Right lobe of liver (tissue), 4 donors: Measurements from ENCODE around the gene RRP8.

Source experiments
- POLR2A ChIP-seq: fragments of 450-650 bp; IDR thresholded peaks from one replicate; pipeline ENCODE4 v1.6.1; 2017; ENCODE audit warnings: antibody characterized with exemption, mild to moderate bottlenecking
- TF ChIP-seq, protein P1 (sequence below), 4 donors: fragments of 200-600 bp in 3 of 4; fragments of 450-650 bp in 1 of 4; IDR thresholded peaks; one replicate each; pipeline versions ENCODE4 v1.5.1 to v1.8.0; 2016 to 2022; ENCODE audit warnings: antibody characterized with exemption in 4 of 4, mild to moderate bottlenecking in 2 of 4
- donor health status: DM: no; HTN: no; CAD: no.
- donor health status: DM: no; HTN: no; CAD: no.
- donor health status: DM: no; HTN: yes; CAD: no.

DNA sequence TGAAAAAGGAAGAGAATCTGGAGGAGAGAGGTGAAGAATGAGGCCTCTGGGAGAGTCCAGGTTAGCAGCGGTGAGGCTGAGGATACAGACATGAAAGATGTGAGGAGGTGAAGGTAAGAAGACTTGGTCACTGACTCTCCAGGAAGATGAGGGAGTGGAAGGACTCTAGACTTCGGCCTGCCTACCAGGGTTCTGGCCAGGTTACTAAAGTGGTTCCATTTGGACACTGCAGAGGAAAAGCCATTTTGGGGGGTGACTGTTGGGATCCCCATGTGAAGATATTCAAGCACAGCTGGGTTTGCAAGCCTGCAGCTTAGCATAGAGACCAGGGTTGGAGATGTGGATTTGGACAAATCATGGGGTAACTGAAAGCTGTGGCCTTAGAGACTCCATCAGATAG lies 44.4 kb upstream of the RRP8 start:
- TF ChIP-seq, protein P1, sequence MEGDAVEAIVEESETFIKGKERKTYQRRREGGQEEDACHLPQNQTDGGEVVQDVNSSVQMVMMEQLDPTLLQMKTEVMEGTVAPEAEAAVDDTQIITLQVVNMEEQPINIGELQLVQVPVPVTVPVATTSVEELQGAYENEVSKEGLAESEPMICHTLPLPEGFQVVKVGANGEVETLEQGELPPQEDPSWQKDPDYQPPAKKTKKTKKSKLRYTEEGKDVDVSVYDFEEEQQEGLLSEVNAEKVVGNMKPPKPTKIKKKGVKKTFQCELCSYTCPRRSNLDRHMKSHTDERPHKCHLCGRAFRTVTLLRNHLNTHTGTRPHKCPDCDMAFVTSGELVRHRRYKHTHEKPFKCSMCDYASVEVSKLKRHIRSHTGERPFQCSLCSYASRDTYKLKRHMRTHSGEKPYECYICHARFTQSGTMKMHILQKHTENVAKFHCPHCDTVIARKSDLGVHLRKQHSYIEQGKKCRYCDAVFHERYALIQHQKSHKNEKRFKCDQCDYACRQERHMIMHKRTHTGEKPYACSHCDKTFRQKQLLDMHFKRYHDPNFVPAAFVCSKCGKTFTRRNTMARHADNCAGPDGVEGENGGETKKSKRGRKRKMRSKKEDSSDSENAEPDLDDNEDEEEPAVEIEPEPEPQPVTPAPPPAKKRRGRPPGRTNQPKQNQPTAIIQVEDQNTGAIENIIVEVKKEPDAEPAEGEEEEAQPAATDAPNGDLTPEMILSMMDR (IDR thresholded peaks at IDR 0.05) = no peak
- no peak for TF ChIP-seq POLR2A
